IMR-90 (cell line): ENCODE measurements around the gene GPR176. TPM values are rescaled to one million over a fixed set of nuclear protein-coding genes. Genes with fewer than 3 reads are reported as not detected.

Source experiments
- ATAC-seq: fragments of 200-7000 bp; cut with Tn5 transposase; 2 replicates; pipeline ENCODE4 v1.9.1; 2020; ENCODE audit warnings: low read depth, mild to moderate bottlenecking, moderate library complexity
- BruUV-seq: library from RNA; stranded (reverse); fragments of 400-500 nt; replicated peaks from 2 replicates; lab custom pipeline; 2021; lab: Mats Ljungman, UMichigan
- CTCF ChIA-PET: fragments of 300-600 bp; formaldehyde crosslinking; extraction: SDS; loops from one replicate; lab custom pipeline; 2021; ENCODE audit warnings: antibody characterized with exemption; lab: Yijun Ruan, JAX
- POLR2A ChIA-PET: fragments of 300-600 bp; sonication (Branson Sonifier 250); formaldehyde crosslinking; loops from one replicate; lab custom pipeline; 2022; ENCODE audit warnings: antibody characterized with exemption; ENCODE audit not compliant: unreplicated experiment; lab: Charles Lee
- DNase-seq: peaks from one replicate; pipeline ENCODE4 v3.0.0; 2013
- H2AFZ ChIP-seq: replicated peaks from 2 replicates; pipeline ENCODE3; 2013; ENCODE audit warnings: low read length, mild to moderate bottlenecking; ENCODE audit not compliant: poor library complexity
- H2AK5ac ChIP-seq: 2 replicates; pipeline ENCODE4 v1.6.1; 2013; ENCODE audit warnings: low read depth, low read length, inconsistent platforms
- H2AK9ac ChIP-seq: replicated peaks from 2 replicates; pipeline ENCODE3; 2013; ENCODE audit warnings: mild to moderate bottlenecking, low read depth, low read length, moderate library complexity; ENCODE audit not compliant: poor library complexity
- H2BK120ac ChIP-seq: 2 replicates; pipeline ENCODE4 v1.6.1; 2013; ENCODE audit warnings: low read depth, low read length, inconsistent platforms
- H2BK15ac ChIP-seq: 3 replicates; pipeline ENCODE4 v1.6.1; 2013; ENCODE audit warnings: low read depth, low read length, inconsistent platforms
- H2BK20ac ChIP-seq: 2 replicates; pipeline ENCODE4 v1.6.1; 2013; ENCODE audit warnings: low read depth, mild to moderate bottlenecking, inconsistent platforms, low read length, moderate library complexity
- H2BK5ac ChIP-seq: 2 replicates; pipeline ENCODE4 v1.6.1; 2013; ENCODE audit warnings: mild to moderate bottlenecking, low read depth, low read length, inconsistent platforms; ENCODE audit not compliant: poor library complexity, severe bottlenecking
- H3K14ac ChIP-seq: replicated peaks from 2 replicates; pipeline ENCODE4 v1.6.1; 2013; ENCODE audit warnings: low read depth, low read length, inconsistent platforms
- H3K18ac ChIP-seq: 2 replicates; pipeline ENCODE4 v1.6.1; 2013; ENCODE audit warnings: low read depth, low read length, control low read depth
- H3K23ac ChIP-seq: 2 replicates; pipeline ENCODE4 v1.6.1; 2013; ENCODE audit warnings: low read depth, low read length, inconsistent platforms
- H3K27ac ChIP-seq: 2 replicates; pipeline ENCODE4 v1.5.1; 2013; ENCODE audit warnings: mild to moderate bottlenecking, control low read depth, low read length; ENCODE audit not compliant: insufficient read depth
- H3K27me3 ChIP-seq: 2 replicates; pipeline ENCODE4 v1.6.1; 2013; ENCODE audit warnings: low read length; ENCODE audit not compliant: control insufficient read depth, insufficient read depth
- H3K36me3 ChIP-seq: 2 replicates; pipeline ENCODE4 v1.6.1; 2013; ENCODE audit warnings: low read length, mixed read lengths; ENCODE audit not compliant: control insufficient read depth, insufficient read depth
- H3K4ac ChIP-seq: 2 replicates; pipeline ENCODE4 v1.6.1; 2013; ENCODE audit warnings: low read depth, low read length, inconsistent platforms
- H3K4me1 ChIP-seq: 2 replicates; pipeline ENCODE4 v1.6.1; 2013; ENCODE audit warnings: low read length, mixed read lengths; ENCODE audit not compliant: control insufficient read depth, insufficient read depth
- H3K4me2 ChIP-seq: 2 replicates; pipeline ENCODE4 v1.6.1; 2013; ENCODE audit warnings: low read depth, mild to moderate bottlenecking, control low read depth, low read length, moderate library complexity
- H3K4me3 ChIP-seq: 2 replicates; pipeline ENCODE4 v1.5.1; 2013; ENCODE audit warnings: low read depth, mild to moderate bottlenecking, control low read depth, low read length, moderate library complexity; ENCODE audit not compliant: insufficient read depth
- H3K56ac ChIP-seq: 2 replicates; pipeline ENCODE4 v1.6.1; 2013; ENCODE audit warnings: low read length, inconsistent platforms; ENCODE audit not compliant: insufficient read depth; ENCODE audit errors: extremely low read depth
- H3K79me1 ChIP-seq, 2 experiments: 2 replicates each; pipeline ENCODE4 v1.6.1; 2013; ENCODE audit warnings: low read length in 2 of 2, inconsistent platforms in 1 of 2, low read depth in 1 of 2
- H3K9ac ChIP-seq: 2 replicates; pipeline ENCODE4 v1.6.1; 2013; ENCODE audit warnings: low read depth, low read length, control low read depth
- H3K9me1 ChIP-seq: 2 replicates; pipeline ENCODE4 v1.6.1; 2013; ENCODE audit warnings: low read length, inconsistent platforms; ENCODE audit not compliant: insufficient read depth
- H3K9me3 ChIP-seq: 2 replicates; pipeline ENCODE4 v1.6.1; 2013; ENCODE audit warnings: low read length; ENCODE audit not compliant: control insufficient read depth, insufficient read depth
- H4K20me1 ChIP-seq: 2 replicates; pipeline ENCODE4 v1.6.1; 2013; ENCODE audit warnings: low read length, inconsistent platforms; ENCODE audit not compliant: insufficient read depth
- H4K5ac ChIP-seq: 2 replicates; pipeline ENCODE4 v1.6.1; 2013; ENCODE audit warnings: mild to moderate bottlenecking, low read depth, low read length, control low read depth
- H4K8ac ChIP-seq, 2 experiments: 2 replicates each; pipeline ENCODE4 v1.6.1; 2013; ENCODE audit warnings: low read depth in 2 of 2, low read length in 2 of 2, control low read depth in 1 of 2, inconsistent platforms in 1 of 2
- H4K91ac ChIP-seq: 2 replicates; pipeline ENCODE4 v1.6.1; 2013; ENCODE audit warnings: low read depth, low read length, inconsistent platforms; ENCODE audit not compliant: insufficient read depth
- FOS ChIP-seq: fragments of 150-350 bp; IDR thresholded peaks from 2 replicates; pipeline ENCODE4 v1.6.1; 2016; ENCODE audit warnings: low read depth, low read length
- MAFK ChIP-seq: IDR thresholded peaks from 2 replicates; pipeline ENCODE4 v1.6.1; 2012; ENCODE audit warnings: low read depth, low read length, improper control_type of control experiment
- MAZ ChIP-seq: IDR thresholded peaks from 2 replicates; pipeline ENCODE4 v1.6.1; 2012; ENCODE audit warnings: low read depth, mild to moderate bottlenecking, low read length, improper control_type of control experiment, moderate library complexity, borderline replicate concordance
- POLR2A ChIP-seq: IDR thresholded peaks from 2 replicates; pipeline ENCODE4 v1.6.1; 2012; ENCODE audit warnings: mild to moderate bottlenecking, low read depth, low read length
- SMC3 ChIP-seq: fragments of 150-350 bp; IDR thresholded peaks from 2 replicates; pipeline ENCODE4 v1.6.1; 2016; ENCODE audit warnings: low read depth, mild to moderate bottlenecking, antibody characterized with exemption, low read length, moderate library complexity
- WGBS, 2 experiments: methylation state at CpG; one replicate each; pipeline versions ENCODE4 v1.1.5 to v1.1.7; 2013; ENCODE audit warnings: missing lambda C conversion rate in 2 of 2; ENCODE audit not compliant: insufficient read length in 1 of 2; ENCODE audit errors: extremely low coverage in 2 of 2; 5-methylcytosine and 5-hydroxymethylcytosine counted together
- dilution Hi-C: fragments of 300-500 bp; cut with HindIII; formaldehyde crosslinking; loops from one replicate; pipeline ENCODE4 v1.14.3; 2018; ENCODE audit warnings: low sequenced_read_pairs; ENCODE audit not compliant: unreplicated experiment
- in situ Hi-C: fragments of 300-500 bp; cut with MboI; formaldehyde crosslinking; loops from 3 replicates; pipeline ENCODE4 v1.14.3; 2019; ENCODE audit warnings: low sequenced_read_pairs, inconsistent platforms, mixed read lengths
- intact Hi-C: fragments of 100-400 bp; cut with micrococcal nuclease; formaldehyde crosslinking; loops from 2 replicates; pipeline ENCODE4 v1.10.0; 2022
- polyA plus RNA-seq, 3 experiments: library from polyadenylated mRNA; depleted of rRNA; stranded (reverse); fragments of >200 nt; gene quantifications; 2 replicates each; pipeline ENCODE4 v1.2.3, GENCODE V29; 2012; ENCODE audit warnings: low replicate concordance in 1 of 3
- total RNA-seq: library from RNA; depleted of rRNA; stranded (reverse); fragments of >200 nt; gene quantifications from 2 replicates; pipeline ENCODE4 v1.2.3, GENCODE V29; 2012

The GPR176 gene
- total and polyA plus RNA-seq, 2 of the 4 experiments (the other 2 are of a cell fraction): 114 to 246 TPM

DNA sequence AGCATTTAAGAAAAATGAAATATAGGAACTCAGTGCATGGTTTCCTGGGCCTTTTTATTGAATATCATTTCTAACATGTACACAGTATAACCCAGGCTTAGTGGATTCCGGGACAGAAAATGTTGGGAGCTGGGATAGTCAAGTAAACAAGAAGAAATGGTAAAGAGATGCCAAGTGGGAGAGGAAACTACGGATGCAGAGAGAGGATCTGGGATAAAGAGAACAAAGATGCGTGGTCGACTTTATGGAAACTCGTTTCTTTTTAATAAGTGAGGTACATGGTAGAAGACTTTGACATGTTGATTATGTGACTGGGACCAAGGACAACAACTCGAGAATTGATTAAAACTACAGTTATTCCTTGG lies 1.2 kb upstream of the GPR176 start:
- DNase-seq (no peak), ATAC-seq (no peak)
- Histone ChIP-seq H3K18ac (peak overlapping the region; percentile 25), H3K56ac (peak overlapping the region; percentile 74), H4K20me1 (peaks cover 4% of the 10 kb centered on the region; the same call in 1 of the 2 replicates), H2AFZ (peak overlapping the region; percentile 83), H3K4ac (peak overlapping the region; percentile 86), H3K9ac (peak overlapping the region; percentile 75), H3K79me1 (peaks cover 4 to 17% of the 10 kb centered on the region in 2 experiments; a peak in 1 of 4 replicates), H3K27ac (peak overlapping the region; percentile 86), H3K4me3 (peak overlapping the region; percentile 76), H3K4me2 (peak overlapping the region; percentile 56), H2AK9ac (peak overlapping the region; percentile 31), H3K23ac (peak overlapping the region; percentile 48), H2AK5ac (peak overlapping the region; percentile 50; the same call in 1 of the 2 replicates), H2BK120ac (peak overlapping the region; percentile 66), H3K14ac (peak overlapping the region; percentile 76), H3K9me3 (no peaks in the 10 kb centered on the region), H3K4me1 (peaks cover 6% of the 10 kb centered on the region), H2BK15ac (peak overlapping the region; percentile 59; the same call in 1 of the 3 replicates), H3K9me1 (peaks cover 6% of the 10 kb centered on the region; the same call in 1 of the 2 replicates), H4K91ac (peak overlapping the region; percentile 94), H4K8ac (peak overlapping the region; percentile 72 to 91), H3K27me3 (no peaks in the 10 kb centered on the region), H2BK20ac (peak overlapping the region; percentile 40), H3K36me3 (no peaks in the 10 kb centered on the region), H4K5ac (peak overlapping the region; percentile 50), H2BK5ac (peak overlapping the region; percentile 77)
- TF ChIP-seq SMC3 (no peak), MAFK (no peak), MAZ (no peak), POLR2A (no peak), FOS (no peak)
- in situ Hi-C loops: no loop called here
- POLR2A ChIA-PET: interaction anchor here (1.3 kb wide), 1 partner anchor 11 kb away, joined by 4 read pairs; no protein-coding TSS in a partner anchor
- CTCF ChIA-PET: interaction anchor here (1.5 kb wide), 1 partner anchor 31 kb away, joined by 3 read pairs; no protein-coding TSS in a partner anchor
- dilution Hi-C loops: no loop called here
- no TSS peak for BruUV-seq
- intact Hi-C loops: no loop called here
- WGBS, 2 experiments: 43% methylated on average over 1 of the region's 6 CpGs; no CpG with 5 or more reads in 1 of the 2 experiments
